ENCODE measurements around the gene NTRK3. TPM values are rescaled to one million over a fixed set of nuclear protein-coding genes. Genes with fewer than 3 reads are reported as not detected.

The NTRK3 gene
- total and polyA plus RNA-seq, 2 of the 8 experiments (the other 6 are each of a cell fraction or from before 2014, with no cell fraction given): 4.5 to 6.8 TPM

- H2BK120ac ChIP-seq (replicated peaks; ENCODE audit: low read depth, low read length): no peak overlapping the region
- H3K27me3 ChIP-seq (replicated peaks in 1 of 4; ENCODE audit: control insufficient read depth in 3 of 4, extremely low read depth in 1 of 4, insufficient read depth in 3 of 4, low read length in 3 of 4): peaks cover 0 to 4% (median 2%) of the 10 kb centered on the region in 4 experiments; a peak in 3 of 7 replicates
- no peak overlapping the region for H3K56ac ChIP-seq (replicated peaks; ENCODE audit: insufficient read length, low read depth, low read length)
- H4K5ac ChIP-seq (ENCODE audit: insufficient read length, low read depth, low read length): no peak overlapping the region
- H3K9me3 ChIP-seq (ENCODE audit: insufficient read depth in 2 of 2, low read depth in 1 of 2, low read length in 1 of 2): no peaks in the 10 kb centered on the region
- H3K4me3 ChIP-seq (ENCODE audit: extremely low read depth in 1 of 4, insufficient read depth in 2 of 4, low read depth in 3 of 4, low read length in 4 of 4): no peak overlapping the region
- no peak overlapping the region for H3K23ac ChIP-seq (ENCODE audit: insufficient read length)
- WGBS, 2 experiments (ENCODE audit: extremely low coverage in 1 of 2, insufficient coverage in 1 of 2, insufficient read length in 1 of 2, insufficient replicate concordance in 2 of 2, low coverage in 1 of 2, low lambda C conversion rate in 2 of 2, missing lambda C conversion rate in 1 of 2): 79% methylated on average over 7 of the region's 7 CpGs; no CpG with 5 or more reads in 1 of the 2 experiments
- TF ChIP-seq E2F6 (IDR thresholded peaks at IDR 0.05) (no peak), RBBP5 (IDR thresholded peaks at IDR 0.05; ENCODE audit: borderline replicate concordance, low read depth, low read length) (no peak)
- H3K79me2 ChIP-seq (ENCODE audit: control insufficient read depth in 1 of 2, insufficient read depth in 2 of 2, low read length in 2 of 2): no peaks in the 10 kb centered on the region
- H2BK5ac ChIP-seq (ENCODE audit: low read depth, low read length): no peak overlapping the region
- no peak overlapping the region for H3K14ac ChIP-seq (ENCODE audit: insufficient read length)
- H2AFZ ChIP-seq (ENCODE audit: low read length): 0 out of 2 replicates have a peak overlapping the region, but pooled peaks have one; percentile 97
- H2AK5ac ChIP-seq (ENCODE audit: low read depth, low read length): no peak overlapping the region
- H3K9ac ChIP-seq (replicated peaks in 1 of 4; ENCODE audit: extremely low read depth in 1 of 4, low read depth in 3 of 4, low read length in 3 of 4): no peak overlapping the region
- no peaks in the 10 kb centered on the region for H3K79me1 ChIP-seq (ENCODE audit: low read depth, low read length)
- H3K4me1 ChIP-seq (replicated peaks in 1 of 4; ENCODE audit: control insufficient read depth in 3 of 4, insufficient read depth in 4 of 4, low read length in 3 of 4): peaks cover 0 to 7% (median 4%) of the 10 kb centered on the region in 4 experiments; a peak in 4 of 7 replicates
- ChIA-PET CTCF (ENCODE audit: partially characterized antibody) (interaction anchor here (0.6 to 10.7 kb wide), 64 partner anchors 9 to 1260 kb away, joined by 3 to 144 read pairs (median 5); partner anchors contain the start of genes MRPS11 and NTRK3), POLR2A (ENCODE audit: partially characterized antibody) (interaction anchor here (1.1 to 1.7 kb wide), 2 partner anchors 12 to 221 kb away, joined by 3 to 6 read pairs; partner anchors contain the start of genes MRPL46 and MRPS11)
- DNase-seq (ENCODE audit: low read depth in 1 of 2, low spot score in 2 of 2) (no peak), FAIRE-seq (no peak)
- H3K18ac ChIP-seq (ENCODE audit: extremely low read depth, low read length): no peak overlapping the region; the same call in 1 of the 2 replicates
- no peak overlapping the region for H4K91ac ChIP-seq (replicated peaks; ENCODE audit: insufficient read length, low read length)
- H2BK20ac ChIP-seq (ENCODE audit: low read length): no peak overlapping the region
- peaks cover 5% of the 10 kb centered on the region; the same call in 1 of the 2 replicates for H3K23me2 ChIP-seq (ENCODE audit: low read depth, low read length)
- peak overlapping the region in 1 of 2 experiments; percentile 3; a peak in 2 of 4 replicates for H3K4me2 ChIP-seq (ENCODE audit: insufficient read depth in 1 of 2, low read depth in 2 of 2, low read length in 2 of 2)
- H4K20me1 ChIP-seq (replicated peaks in 1 of 2; ENCODE audit: control insufficient read depth in 1 of 2, insufficient read depth in 2 of 2, low read length in 2 of 2): no peaks in the 10 kb centered on the region
- H2BK15ac ChIP-seq (ENCODE audit: low read length): no peak overlapping the region
- H4K8ac ChIP-seq (ENCODE audit: extremely low read depth, insufficient read depth, low read length): no peak overlapping the region
- no peaks in the 10 kb centered on the region for H3K36me3 ChIP-seq (ENCODE audit: control insufficient read depth in 2 of 4, insufficient read depth in 4 of 4, low read length in 3 of 4)
- peak overlapping the region; percentile 81; the same call in 1 of the 2 replicates for H2BK12ac ChIP-seq (ENCODE audit: low read depth, low read length)
- no peak overlapping the region for H3K4ac ChIP-seq (replicated peaks; ENCODE audit: insufficient read length, low read depth, low read length)
- no peak overlapping the region for H3K27ac ChIP-seq (ENCODE audit: low read depth, low read length)
Observed at GRCh38 chr15:88246081-88246480, 10.5 kb downstream of the NTRK3 start.
